Gastroesophageal sphincter (tissue), 3 donors: ENCODE data around the gene ZBTB7A.

Experiments
- POLR2A ChIP-seq, 2 donors: fragments of 450-650 bp; IDR thresholded peaks; one replicate each; pipeline ENCODE4 v1.6.1; 2017; ENCODE audit warnings: antibody characterized with exemption in 2 of 2, mild to moderate bottlenecking in 2 of 2, moderate library complexity in 1 of 2
- TF ChIP-seq, protein P1 (sequence below), 4 experiments: fragments of 200-600 bp in 2 of 4; fragments of 450-650 bp in 2 of 4; sonication (generic) in 1 of 4; IDR thresholded peaks; one replicate each; pipeline ENCODE4 v1.5.1; 2017 to 2019; ENCODE audit warnings: antibody characterized with exemption in 4 of 4, mild to moderate bottlenecking in 2 of 4, moderate library complexity in 2 of 4

DNA sequence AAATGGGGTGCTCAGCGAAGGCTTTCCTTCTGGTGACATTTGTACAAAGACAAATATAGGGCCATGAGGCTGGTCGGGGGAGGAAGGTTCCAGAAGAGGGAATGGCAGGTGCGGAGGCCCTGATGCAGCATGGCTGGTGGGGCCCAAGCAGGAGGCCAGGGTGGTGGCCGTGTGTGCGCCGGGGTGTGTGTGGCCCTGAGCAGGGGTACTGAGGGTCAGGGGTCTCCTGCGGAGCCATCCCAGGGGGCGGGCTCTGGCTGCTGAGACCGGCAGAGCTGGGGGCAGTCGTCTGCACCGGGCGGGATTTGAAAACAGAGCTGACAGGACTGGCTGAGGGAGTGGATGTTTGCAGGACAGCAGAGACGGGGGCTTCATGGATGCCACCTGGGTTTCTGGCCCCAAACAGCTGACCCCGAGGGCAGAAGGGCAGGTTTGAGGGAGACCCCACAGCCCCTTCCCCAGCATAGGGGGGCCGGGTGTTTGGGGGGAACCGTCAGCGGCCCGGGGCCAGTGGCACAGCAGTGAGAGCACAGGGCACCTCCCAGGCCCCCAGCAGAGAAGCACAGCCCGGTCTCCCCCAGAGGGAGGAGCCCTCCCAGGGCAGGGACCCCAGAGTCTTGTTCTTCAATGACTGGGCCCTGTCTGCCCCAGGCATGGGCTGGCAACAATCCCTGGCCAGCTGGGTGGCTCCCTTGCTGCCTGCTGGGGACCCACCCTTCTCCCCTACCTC, 47.8 kb downstream of the ZBTB7A start:
- TF ChIP-seq POLR2A (IDR thresholded peaks at IDR 0.05): no peak
- TF ChIP-seq, protein P1, sequence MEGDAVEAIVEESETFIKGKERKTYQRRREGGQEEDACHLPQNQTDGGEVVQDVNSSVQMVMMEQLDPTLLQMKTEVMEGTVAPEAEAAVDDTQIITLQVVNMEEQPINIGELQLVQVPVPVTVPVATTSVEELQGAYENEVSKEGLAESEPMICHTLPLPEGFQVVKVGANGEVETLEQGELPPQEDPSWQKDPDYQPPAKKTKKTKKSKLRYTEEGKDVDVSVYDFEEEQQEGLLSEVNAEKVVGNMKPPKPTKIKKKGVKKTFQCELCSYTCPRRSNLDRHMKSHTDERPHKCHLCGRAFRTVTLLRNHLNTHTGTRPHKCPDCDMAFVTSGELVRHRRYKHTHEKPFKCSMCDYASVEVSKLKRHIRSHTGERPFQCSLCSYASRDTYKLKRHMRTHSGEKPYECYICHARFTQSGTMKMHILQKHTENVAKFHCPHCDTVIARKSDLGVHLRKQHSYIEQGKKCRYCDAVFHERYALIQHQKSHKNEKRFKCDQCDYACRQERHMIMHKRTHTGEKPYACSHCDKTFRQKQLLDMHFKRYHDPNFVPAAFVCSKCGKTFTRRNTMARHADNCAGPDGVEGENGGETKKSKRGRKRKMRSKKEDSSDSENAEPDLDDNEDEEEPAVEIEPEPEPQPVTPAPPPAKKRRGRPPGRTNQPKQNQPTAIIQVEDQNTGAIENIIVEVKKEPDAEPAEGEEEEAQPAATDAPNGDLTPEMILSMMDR (IDR thresholded peaks at IDR 0.05): no peak
